ENCODE data around the gene FGGY.
"Not testable (repeated sequence)": the region's sequence is repeated elsewhere in the genome, so short reads cannot be mapped to it uniquely, and the experiment has no call there.

FGGY gene

GRCh38 chr1:59640851-59641250, 344.0 kb downstream of the FGGY start:
- DNase-seq (ENCODE audit: low read depth), result no peak

- no peak for DNase-seq (ENCODE audit: low read depth)
Measured at GRCh38 chr1:59641836-59642235, 344.9 kb downstream of the FGGY start.

- no peak for DNase-seq (ENCODE audit: low read depth)
Measured at GRCh38 chr1:59643526-59643925, 346.6 kb downstream of the FGGY start.

GRCh38 chr1:59645893-59646292, 349.0 kb downstream of the FGGY start:
- DNase-seq (ENCODE audit: low read depth), result no peak

GRCh38 chr1:59653142-59653958, 356.5 kb downstream of the FGGY start:
- not testable (repeated sequence) for DNase-seq (ENCODE audit: low read depth)

- no peak for DNase-seq (ENCODE audit: low read depth)
Measured at GRCh38 chr1:59653968-59654367, 357.1 kb downstream of the FGGY start.

DNA sequence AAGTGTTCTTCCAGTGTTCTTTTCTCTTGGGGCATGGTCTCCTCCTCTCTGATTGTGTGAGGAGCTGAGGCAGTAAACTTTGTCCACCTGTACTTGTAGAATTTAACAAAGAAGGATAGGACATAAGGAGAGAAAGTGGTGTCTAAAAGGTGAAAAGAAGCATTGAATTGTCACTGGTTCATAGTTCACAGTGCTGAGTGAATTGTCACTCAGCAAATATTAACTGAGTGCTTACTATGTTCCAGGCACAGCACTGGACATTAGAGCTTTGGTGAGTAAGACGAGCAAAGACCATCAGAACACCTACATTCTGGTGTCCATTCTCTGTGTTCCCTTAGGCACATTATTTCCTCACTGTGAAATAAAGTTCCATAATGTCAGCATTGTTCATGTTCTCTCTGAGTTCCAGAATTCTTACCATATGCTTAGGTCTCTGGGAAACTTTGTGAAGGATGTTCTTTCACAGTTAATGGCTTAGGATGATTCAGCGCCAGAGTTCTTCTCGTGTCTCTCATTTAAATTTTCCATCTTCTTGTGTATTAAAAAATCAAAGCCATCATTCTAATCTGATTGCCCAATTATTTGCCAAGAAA, 361.1 kb downstream of the FGGY start:
- DNase-seq (ENCODE audit: low read depth), result no peak

DNA sequence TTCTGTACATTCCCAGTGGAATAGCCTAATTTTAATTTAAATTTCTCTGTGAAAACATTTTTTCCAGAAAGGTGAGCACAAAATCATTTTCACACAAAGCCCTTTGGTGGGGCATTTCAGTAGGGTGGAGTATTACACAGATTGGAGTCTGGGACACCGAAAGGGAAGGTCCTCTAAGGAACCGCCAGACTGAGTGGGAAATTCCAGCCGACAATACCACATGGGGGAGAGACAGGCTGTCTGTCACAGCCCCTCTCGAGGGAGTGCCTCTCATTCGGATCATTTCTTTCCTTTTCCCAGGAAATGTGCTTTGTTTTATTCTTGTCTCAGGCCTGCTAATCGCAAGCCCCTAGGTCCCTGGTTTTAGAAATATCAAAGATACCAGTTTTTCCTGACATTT, 367.3 kb downstream of the FGGY start:
- no peak for DNase-seq (ENCODE audit: low read depth)

DNA sequence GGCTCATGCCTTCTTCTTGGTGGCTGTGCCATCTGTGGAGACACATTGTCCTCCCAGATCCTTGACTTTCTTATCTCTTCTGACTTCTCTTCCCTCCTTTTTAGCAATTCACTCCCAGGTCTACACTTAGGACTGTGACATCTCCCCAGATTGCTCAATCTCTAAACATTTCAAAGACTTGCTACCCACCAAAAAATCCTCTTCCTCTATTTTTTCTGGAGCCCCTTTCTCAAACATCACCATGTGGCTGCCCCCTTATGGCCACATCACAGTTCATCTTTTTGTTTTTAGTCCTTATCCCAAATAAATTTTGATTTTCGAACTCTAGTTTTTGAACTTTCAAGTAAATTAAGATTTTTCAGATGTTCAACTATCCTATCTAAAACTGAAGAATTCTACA, 369.2 kb downstream of the FGGY start:
- DNase-seq (ENCODE audit: low read depth), result no peak

DNA sequence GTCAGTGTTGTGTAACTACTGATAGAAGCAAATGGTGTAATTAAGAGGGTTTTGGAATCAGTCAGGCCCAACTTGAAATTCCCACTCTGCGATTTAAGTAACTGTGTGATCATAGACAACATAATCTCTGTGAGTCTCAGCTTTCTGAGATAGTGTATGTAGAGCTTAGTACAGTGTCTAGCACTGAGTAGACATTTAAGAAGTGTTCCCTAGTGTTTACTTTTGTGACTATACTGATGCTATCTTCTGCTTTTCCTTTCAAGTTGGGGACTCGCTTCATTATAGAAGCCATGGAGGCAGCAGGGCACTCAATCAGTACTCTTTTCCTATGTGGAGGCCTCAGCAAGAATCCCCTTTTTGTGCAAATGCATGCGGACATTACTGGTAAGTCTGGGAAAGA, 370.1 kb downstream of the FGGY start:
- no peak for DNase-seq (ENCODE audit: low read depth)

- DNase-seq (ENCODE audit: low read depth), result no peak
Measured at GRCh38 chr1:59669752-59670312, 372.9 kb downstream of the FGGY start.

DNA sequence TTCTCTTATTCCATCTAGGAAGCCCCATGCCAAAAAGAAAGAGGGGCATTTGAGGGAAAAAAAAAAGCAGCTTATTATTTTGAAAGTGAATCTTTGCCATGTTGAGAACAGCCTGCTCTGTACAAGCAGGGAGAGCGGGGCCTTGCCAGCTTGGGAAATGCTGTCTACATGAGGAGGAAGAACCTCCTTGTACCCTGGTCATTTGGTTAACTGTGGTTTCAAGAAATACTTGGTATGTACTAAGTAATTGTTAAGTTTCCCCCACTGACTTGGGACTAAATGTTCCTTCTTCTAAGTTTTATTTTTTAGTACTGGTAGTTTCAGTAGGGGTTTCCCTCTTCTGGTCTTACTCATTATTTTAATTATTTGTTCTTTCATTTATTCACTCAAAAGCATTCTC, 373.8 kb downstream of the FGGY start:
- no peak for DNase-seq (ENCODE audit: low read depth)

GRCh38 chr1:59671066-59671952, 374.4 kb downstream of the FGGY start:
- DNase-seq (ENCODE audit: low read depth), result no peak

GRCh38 chr1:59671953-59672305, 375.0 kb downstream of the FGGY start:
- no peak for DNase-seq (ENCODE audit: low read depth)

GRCh38 chr1:59672851-59673572, 376.1 kb downstream of the FGGY start:
- no peak for DNase-seq (ENCODE audit: low read depth)

DNA sequence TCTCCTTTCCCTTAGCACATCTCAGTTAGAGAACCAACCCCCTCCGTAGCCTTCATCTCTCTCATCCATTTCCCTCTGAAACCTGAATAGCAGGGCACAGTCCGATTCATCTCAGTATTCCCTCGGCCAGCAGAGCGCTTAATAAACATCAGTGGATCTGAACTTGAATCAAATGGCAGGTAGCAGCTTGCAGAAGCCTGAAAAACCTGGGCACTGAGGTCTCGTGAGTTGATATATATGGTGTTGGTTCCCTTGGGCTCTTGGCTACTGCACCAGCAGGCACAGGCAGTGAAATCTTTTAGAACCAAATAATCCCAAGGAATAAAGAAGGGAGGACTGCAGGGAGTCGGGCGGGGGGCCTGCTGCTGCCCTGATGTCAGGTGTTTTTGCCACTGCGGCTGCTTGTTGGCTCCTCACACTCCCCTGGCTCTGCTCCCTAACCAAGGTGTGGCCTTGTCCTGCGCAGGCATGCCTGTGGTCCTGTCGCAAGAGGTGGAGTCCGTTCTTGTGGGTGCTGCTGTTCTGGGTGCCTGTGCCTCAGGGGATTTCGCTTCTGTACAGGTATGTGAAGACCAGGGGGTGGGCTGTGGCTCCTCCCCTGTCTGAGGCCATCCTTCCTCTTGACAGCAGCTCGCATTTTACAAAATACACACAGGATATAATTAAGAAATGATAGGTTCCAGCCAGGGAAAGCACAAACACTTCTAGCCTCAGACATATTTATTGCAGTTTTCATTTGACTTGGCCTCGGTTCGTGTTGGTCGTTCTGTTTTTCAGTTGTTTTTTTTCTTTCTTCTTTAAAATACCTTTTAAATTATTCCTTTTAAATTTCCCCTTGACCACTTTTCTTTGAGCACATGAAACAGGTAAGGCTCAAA, 376.9 kb downstream of the FGGY start:
- DNase-seq (ENCODE audit: low read depth), result no peak

GRCh38 chr1:59674595-59674994, 377.7 kb downstream of the FGGY start:
- DNase-seq (ENCODE audit: low read depth), result no peak

GRCh38 chr1:59675936-59676335, 379.0 kb downstream of the FGGY start:
- no peak for DNase-seq (ENCODE audit: low read depth)

DNA sequence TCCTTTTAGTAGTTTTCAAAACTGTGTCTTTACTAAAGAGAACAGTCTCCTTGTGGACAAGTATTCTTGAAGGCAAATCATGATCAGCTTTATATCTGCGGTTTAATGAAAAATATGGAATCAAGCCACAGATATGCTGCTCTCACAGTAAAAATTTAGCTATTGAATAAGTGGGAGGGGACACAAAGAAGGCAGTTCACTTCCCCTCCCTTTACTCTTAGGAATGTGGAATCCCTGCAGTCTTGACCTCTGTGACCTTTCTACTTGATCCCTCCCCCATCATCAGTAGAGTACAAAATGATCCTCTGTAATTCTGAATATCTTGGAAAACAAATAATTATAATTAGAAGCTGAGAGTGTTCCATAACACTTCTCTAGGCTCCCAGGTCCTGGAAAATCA, 381.1 kb downstream of the FGGY start:
- no peak for DNase-seq (ENCODE audit: low read depth)

DNA sequence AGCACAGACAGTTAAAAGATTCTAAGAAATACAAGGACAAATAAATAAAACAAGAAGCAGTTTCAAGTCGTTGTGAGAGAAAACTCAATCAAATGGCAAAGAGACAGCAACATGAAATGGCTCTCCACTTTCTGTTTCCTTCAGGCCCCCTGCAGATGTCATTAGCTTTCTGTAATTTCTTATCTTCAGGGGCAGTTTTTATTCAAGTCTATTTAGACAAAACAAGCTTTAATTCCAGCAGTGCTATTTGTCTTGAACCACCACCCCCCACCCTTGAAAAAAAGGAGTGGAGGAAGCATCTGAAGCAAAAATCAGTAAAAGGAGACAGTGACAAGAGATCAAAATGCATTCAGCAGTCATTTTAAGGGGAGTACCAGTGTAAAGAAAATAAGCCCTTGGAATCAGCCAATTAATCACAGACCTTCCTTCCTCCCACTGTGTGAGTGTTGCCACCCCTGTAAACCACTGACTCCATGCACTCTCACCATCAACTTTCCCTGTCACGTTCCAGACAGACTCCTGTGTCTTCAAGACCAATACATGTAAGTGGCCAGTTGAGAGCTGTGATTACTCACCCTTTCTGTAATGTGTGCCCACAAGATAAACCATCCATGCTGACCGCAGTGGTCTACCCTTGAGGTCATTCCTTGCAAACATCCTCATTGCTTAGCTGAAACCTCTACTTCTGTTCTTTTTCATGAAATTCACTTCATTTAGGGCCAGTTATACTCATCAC, 381.8 kb downstream of the FGGY start:
- no peak for DNase-seq (ENCODE audit: low read depth)

Measured in stimulated activated CD8-positive, alpha-beta memory T cell treated with anti-CD3 and anti-CD28 coated beads, Interleukin-12 subunit alpha, Interleukin-12 subunit beta, amount 100 ng/mL, for 4 hours (primary cell).